PC-9 (cell line): ENCODE results near the gene MCM9.

Experiments
- EZH2 ChIP-seq: fragments of 200-600 bp; sonication (generic); IDR thresholded peaks from 2 replicates; pipeline ENCODE4 v1.8.0; 2017; ENCODE audit warnings: antibody characterized with exemption, low read depth
- TF ChIP-seq, protein P1 (sequence below): fragments of 200-600 bp; sonication (generic); conservative IDR thresholded peaks from 2 replicates; pipeline ENCODE4 v1.6.1; 2017; ENCODE audit warnings: mixed run types, antibody characterized with exemption, mild to moderate bottlenecking, moderate library complexity

DNA sequence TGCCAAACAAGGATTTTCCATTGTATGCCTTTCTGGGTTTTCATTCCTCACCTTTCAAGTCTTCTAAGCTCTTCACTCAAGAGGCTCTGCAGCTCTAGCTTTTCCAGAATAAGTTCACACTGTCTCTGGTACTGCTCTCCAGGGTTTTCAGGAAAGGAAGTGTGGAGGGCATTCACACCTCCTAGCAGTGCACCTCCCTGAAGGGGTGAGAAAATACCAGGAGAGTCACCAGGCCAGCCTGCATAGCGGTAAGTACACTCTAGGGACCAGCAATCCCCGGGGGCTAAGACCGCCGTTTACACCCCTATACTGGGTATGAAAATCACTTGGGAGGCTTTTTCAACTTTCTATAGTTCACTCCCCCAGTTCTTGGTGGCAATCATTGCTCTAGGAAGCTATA is 108.9 kb downstream of the MCM9 start:
- TF ChIP-seq, protein P1, sequence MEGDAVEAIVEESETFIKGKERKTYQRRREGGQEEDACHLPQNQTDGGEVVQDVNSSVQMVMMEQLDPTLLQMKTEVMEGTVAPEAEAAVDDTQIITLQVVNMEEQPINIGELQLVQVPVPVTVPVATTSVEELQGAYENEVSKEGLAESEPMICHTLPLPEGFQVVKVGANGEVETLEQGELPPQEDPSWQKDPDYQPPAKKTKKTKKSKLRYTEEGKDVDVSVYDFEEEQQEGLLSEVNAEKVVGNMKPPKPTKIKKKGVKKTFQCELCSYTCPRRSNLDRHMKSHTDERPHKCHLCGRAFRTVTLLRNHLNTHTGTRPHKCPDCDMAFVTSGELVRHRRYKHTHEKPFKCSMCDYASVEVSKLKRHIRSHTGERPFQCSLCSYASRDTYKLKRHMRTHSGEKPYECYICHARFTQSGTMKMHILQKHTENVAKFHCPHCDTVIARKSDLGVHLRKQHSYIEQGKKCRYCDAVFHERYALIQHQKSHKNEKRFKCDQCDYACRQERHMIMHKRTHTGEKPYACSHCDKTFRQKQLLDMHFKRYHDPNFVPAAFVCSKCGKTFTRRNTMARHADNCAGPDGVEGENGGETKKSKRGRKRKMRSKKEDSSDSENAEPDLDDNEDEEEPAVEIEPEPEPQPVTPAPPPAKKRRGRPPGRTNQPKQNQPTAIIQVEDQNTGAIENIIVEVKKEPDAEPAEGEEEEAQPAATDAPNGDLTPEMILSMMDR: no peak
- no peak for TF ChIP-seq EZH2
